ENCODE results near the gene INPP5D. TPM values are rescaled to one million over a fixed set of nuclear protein-coding genes. Genes with fewer than 3 reads are reported as not detected.

INPP5D gene
- total RNA-seq, 2 experiments from 2014 or later: 79.5 to 92.6 TPM

DNA sequence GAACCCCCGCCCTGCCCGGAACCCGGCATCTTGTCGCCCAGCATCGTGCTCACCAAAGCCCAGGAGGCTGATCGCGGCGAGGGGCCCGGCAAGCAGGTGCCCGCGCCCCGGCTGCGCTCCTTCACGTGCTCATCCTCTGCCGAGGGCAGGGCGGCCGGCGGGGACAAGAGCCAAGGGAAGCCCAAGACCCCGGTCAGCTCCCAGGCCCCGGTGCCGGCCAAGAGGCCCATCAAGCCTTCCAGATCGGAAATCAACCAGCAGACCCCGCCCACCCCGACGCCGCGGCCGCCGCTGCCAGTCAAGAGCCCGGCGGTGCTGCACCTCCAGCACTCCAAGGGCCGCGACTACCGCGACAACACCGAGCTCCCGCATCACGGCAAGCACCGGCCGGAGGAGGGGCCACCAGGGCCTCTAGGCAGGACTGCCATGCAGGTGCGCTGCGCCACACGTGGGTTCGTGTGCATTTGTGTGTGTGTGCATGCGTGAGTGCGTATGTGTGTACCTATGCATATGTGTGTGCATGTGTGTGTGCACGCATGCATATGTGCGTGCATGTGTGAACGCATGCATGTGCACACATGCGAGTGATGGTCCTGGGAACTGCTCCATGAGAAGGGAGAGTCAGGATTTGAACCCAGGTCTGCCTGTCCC is 144.3 kb downstream of the INPP5D start:
- no peak overlapping the region for H3K27ac ChIP-seq (ENCODE audit: low read depth, low read length, poor library complexity, severe bottlenecking)
- peaks cover 13% of the 10 kb centered on the region; the same call in 1 of the 2 replicates for H3K9me3 ChIP-seq (ENCODE audit: low read length)
- intact Hi-C loops (cut with micrococcal nuclease; ENCODE audit: unreplicated experiment): no loop called here
- no peak overlapping the region for H3K4me3 ChIP-seq (ENCODE audit: low read depth, low read length, poor library complexity, severe bottlenecking)
- BruUV-seq (replicated peaks): no TSS peak
- H4K20me1 ChIP-seq (ENCODE audit: insufficient read depth, low read length): no peaks in the 10 kb centered on the region
- DNase-seq (ENCODE audit: low spot score): no peak
- TF ChIP-seq, protein P1, sequence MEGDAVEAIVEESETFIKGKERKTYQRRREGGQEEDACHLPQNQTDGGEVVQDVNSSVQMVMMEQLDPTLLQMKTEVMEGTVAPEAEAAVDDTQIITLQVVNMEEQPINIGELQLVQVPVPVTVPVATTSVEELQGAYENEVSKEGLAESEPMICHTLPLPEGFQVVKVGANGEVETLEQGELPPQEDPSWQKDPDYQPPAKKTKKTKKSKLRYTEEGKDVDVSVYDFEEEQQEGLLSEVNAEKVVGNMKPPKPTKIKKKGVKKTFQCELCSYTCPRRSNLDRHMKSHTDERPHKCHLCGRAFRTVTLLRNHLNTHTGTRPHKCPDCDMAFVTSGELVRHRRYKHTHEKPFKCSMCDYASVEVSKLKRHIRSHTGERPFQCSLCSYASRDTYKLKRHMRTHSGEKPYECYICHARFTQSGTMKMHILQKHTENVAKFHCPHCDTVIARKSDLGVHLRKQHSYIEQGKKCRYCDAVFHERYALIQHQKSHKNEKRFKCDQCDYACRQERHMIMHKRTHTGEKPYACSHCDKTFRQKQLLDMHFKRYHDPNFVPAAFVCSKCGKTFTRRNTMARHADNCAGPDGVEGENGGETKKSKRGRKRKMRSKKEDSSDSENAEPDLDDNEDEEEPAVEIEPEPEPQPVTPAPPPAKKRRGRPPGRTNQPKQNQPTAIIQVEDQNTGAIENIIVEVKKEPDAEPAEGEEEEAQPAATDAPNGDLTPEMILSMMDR (conservative IDR thresholded peaks at IDR 0.05; ENCODE audit: low read length): no peak
- TF ChIP-seq EZH2phosphoT487 (IDR thresholded peaks at IDR 0.05; ENCODE audit: borderline replicate concordance, low read depth, low read length): no peak
- CTCF ChIA-PET (ENCODE audit: unreplicated experiment): no interaction called here
- no peak overlapping the region for H3K4me2 ChIP-seq (ENCODE audit: low read length)
- peaks cover 23% of the 10 kb centered on the region for H3K4me1 ChIP-seq (ENCODE audit: insufficient read depth, low read length, poor library complexity, severe bottlenecking)
- H3K9me2 ChIP-seq (ENCODE audit: insufficient read depth, low read length): no peaks in the 10 kb centered on the region
- no peak overlapping the region for H2AFZ ChIP-seq (ENCODE audit: low read length)
- peaks cover 44% of the 10 kb centered on the region for H3K36me3 ChIP-seq (ENCODE audit: insufficient read depth, low read length)
- POLR2A ChIA-PET: no interaction called here
- no peaks in the 10 kb centered on the region for H3K79me2 ChIP-seq (ENCODE audit: insufficient read depth, low read depth, low read length)

DNA sequence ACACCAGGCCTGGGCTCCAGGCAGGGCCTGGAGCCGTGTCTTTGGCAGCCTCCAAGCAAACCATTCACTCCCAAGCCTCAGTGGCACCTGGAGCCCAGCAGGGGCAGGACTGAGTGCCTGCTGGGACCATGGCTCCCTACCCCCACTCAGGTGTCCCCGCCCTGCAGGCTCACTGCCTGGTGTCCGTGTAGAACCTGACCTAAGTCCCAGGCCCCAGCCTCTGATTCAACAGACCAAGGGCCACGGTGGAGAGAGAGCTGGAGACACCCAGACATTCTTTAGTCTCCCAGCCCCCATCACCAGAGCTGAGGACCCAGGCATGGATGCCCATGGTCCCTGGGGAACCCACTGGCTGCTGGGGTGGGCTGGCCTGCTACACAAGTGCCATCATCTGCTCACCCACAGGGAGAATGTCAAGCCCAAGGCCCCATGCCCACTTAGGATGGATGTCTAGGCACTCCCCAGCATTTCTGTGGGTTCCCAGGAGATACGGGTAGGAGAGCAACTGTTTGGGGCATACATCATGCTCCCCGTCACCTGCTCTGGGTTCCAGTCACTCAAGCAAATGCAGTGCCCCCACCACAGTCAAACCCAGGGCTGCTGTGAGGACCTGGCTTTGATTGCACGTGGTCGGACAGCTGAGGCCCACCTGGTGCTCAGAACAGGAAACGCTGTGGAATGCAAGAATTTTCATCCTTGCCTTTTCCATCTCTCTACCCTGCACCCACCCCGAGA is 148.4 kb downstream of the INPP5D start:
- H3K9me3 ChIP-seq (ENCODE audit: low read length): 0 out of 2 replicates have a peak, but pooled peaks cover under 1% of the 10 kb centered on the region
- H3K27ac ChIP-seq (ENCODE audit: low read depth, low read length, poor library complexity, severe bottlenecking): no peak overlapping the region
- no peak for DNase-seq (ENCODE audit: low spot score)
- H3K9me2 ChIP-seq (ENCODE audit: insufficient read depth, low read length): no peaks in the 10 kb centered on the region
- peaks cover 22% of the 10 kb centered on the region for H3K4me1 ChIP-seq (ENCODE audit: insufficient read depth, low read length, poor library complexity, severe bottlenecking)
- H4K20me1 ChIP-seq (ENCODE audit: insufficient read depth, low read length): no peaks in the 10 kb centered on the region
- H3K36me3 ChIP-seq (ENCODE audit: insufficient read depth, low read length): peaks cover 28% of the 10 kb centered on the region
- no peak overlapping the region for H3K4me3 ChIP-seq (ENCODE audit: low read depth, low read length, poor library complexity, severe bottlenecking)
- intact Hi-C loops (cut with micrococcal nuclease; ENCODE audit: unreplicated experiment): no loop called here
- POLR2A ChIA-PET: interaction anchor here (1.4 kb wide), 1 partner anchor 24 kb away, joined by 3 read pairs; no protein-coding TSS in a partner anchor
- BruUV-seq (replicated peaks): no TSS peak
- peak overlapping the region; percentile 1; the same call in 1 of the 2 replicates for H3K4me2 ChIP-seq (ENCODE audit: low read length)
- TF ChIP-seq EZH2phosphoT487 (IDR thresholded peaks at IDR 0.05; ENCODE audit: borderline replicate concordance, low read depth, low read length): no peak
- TF ChIP-seq, protein P1 (conservative IDR thresholded peaks at IDR 0.05; ENCODE audit: low read length): no peak; the same call in 1 of the 2 replicates
- CTCF ChIA-PET (ENCODE audit: unreplicated experiment): no interaction called here
- H2AFZ ChIP-seq (ENCODE audit: low read length): no peak overlapping the region
- no peaks in the 10 kb centered on the region for H3K79me2 ChIP-seq (ENCODE audit: insufficient read depth, low read depth, low read length)

All from OCI-LY7 (cell line).